ENCODE results near the gene RTN3. TPM values are rescaled to one million over a fixed set of nuclear protein-coding genes. Genes with fewer than 3 reads are reported as not detected.
A peak's percentile ranks its signal among the peaks of the same experiment; 100 is the strongest.

Gene RTN3
- total and polyA plus RNA-seq, 9 of the 15 experiments (the other 6 are each of a cell fraction or from before 2014, with no cell fraction given): 41.6 to 169 (median 93.5) TPM

- TF ChIP-seq TOE1 (IDR thresholded peaks at IDR 0.05; ENCODE audit: borderline replicate concordance) (no peak), TOE1 (CRISPR knock-in tag; IDR thresholded peaks at IDR 0.05; ENCODE audit: borderline replicate concordance, low read depth) (no peak), ETS1 (conservative IDR thresholded peaks at IDR 0.05; ENCODE audit: control insufficient read depth, low read depth, low read length) (no peak), FOXA1 (IDR thresholded peaks at IDR 0.05; ENCODE audit: borderline replicate concordance) (no peak)
Measured at GRCh38 chr11:63666874-63667273, 14.4 kb upstream of the RTN3 start (continued).

- Histone ChIP-seq H3K4me2 (ENCODE audit: insufficient read depth, low read length) (peak overlapping the region; percentile 20; the same call in 1 of the 2 replicates), H3K4me3 (no peak overlapping the region), H3K9ac (ENCODE audit: insufficient read depth in 1 of 2, low read depth in 2 of 2, low read length in 2 of 2) (no peak overlapping the region), H3K79me2 (ENCODE audit: control insufficient read depth, insufficient read depth, low read length) (peaks cover 80% of the 10 kb centered on the region), H3K27me3 (ENCODE audit: control insufficient read depth in 2 of 2, insufficient read depth in 2 of 2, low read length in 2 of 2) (no peaks in the 10 kb centered on the region), H3K9me1 (ENCODE audit: control insufficient read depth, insufficient read depth, low read length) (no peaks in the 10 kb centered on the region), H2AFZ (ENCODE audit: low read depth, low read length) (no peak overlapping the region), H3K36me3 (ENCODE audit: control insufficient read depth, insufficient read depth, low read length) (peaks cover 13% of the 10 kb centered on the region; the same call in 2 of the 3 replicates), H3K4me1 (replicated peaks in 1 of 2; ENCODE audit: control insufficient read depth in 2 of 2, insufficient read depth in 2 of 2, low read length in 2 of 2) (peaks cover 16 to 36% of the 10 kb centered on the region in 2 experiments; a peak in 4 of 5 replicates), H3K27ac (ENCODE audit: extremely low read depth, low read depth, low read length) (no peak overlapping the region; the same call in 2 of the 3 replicates), H3K9me3 (replicated peaks; ENCODE audit: control insufficient read depth, insufficient read depth, low read depth, low read length) (no peaks in the 10 kb centered on the region), H4K20me1 (replicated peaks; ENCODE audit: control insufficient read depth, insufficient read depth, low read length) (peaks cover 8% of the 10 kb centered on the region; the same call in 1 of the 2 replicates)
- ATAC-seq (no peak), DNase-seq (ENCODE audit: extremely low read depth in 1 of 4, low spot score in 3 of 4) (no peak), FAIRE-seq (no peak)
- BruUV-seq (replicated peaks): TSS peak; percentile 16
- intact Hi-C loops (cut with micrococcal nuclease): no loop called here
- TF ChIP-seq HMBOX1 (IDR thresholded peaks at IDR 0.05) (0 out of 2 replicates have a peak, but pooled peaks have one; percentile 30), ZHX1 (conservative IDR thresholded peaks at IDR 0.05; ENCODE audit: low read length) (no peak)
- in situ Hi-C loops (cut with MboI): no loop called here
- POLR2A ChIA-PET: interaction anchor here (0.6 to 3.9 kb wide), 3 partner anchors 9 to 260 kb away, joined by 3 to 46 read pairs (median 4); partner anchors contain the start of gene RTN3
- 60% methylated on average over 3 of the region's 3 CpGs for WGBS (ENCODE audit: insufficient coverage, low coverage, missing lambda C conversion rate)
- CTCF ChIA-PET (ENCODE audit: low intra/inter-chr PET ratio): no interaction called here
Measured at GRCh38 chr11:63667995-63668795, 13.1 kb upstream of the RTN3 start.

All from K562 (cell line).